Effector memory CD4-positive, alpha-beta T cell (primary cell): ENCODE data around the gene MAGI3.

Experiments used
- DNase-seq, 3 donors: peaks; one replicate each; pipeline ENCODE4 v3.0.0-alpha.2; 2020
- H3K27ac ChIP-seq: 2 replicates; pipeline ENCODE4 v1.7.0; 2013; ENCODE audit warnings: mild to moderate bottlenecking, low read length, moderate library complexity; ENCODE audit not compliant: insufficient read depth, poor library complexity, severe bottlenecking
- H3K27me3 ChIP-seq: replicated peaks from 2 replicates; pipeline ENCODE4 v1.7.0; 2013; ENCODE audit warnings: mild to moderate bottlenecking, low read length; ENCODE audit not compliant: insufficient read depth, control insufficient read depth, poor library complexity, severe bottlenecking
- H3K36me3 ChIP-seq: 2 replicates; pipeline ENCODE4 v1.7.0; 2013; ENCODE audit warnings: mild to moderate bottlenecking, low read length, moderate library complexity; ENCODE audit not compliant: control insufficient read depth, insufficient read depth
- H3K4me1 ChIP-seq: 2 replicates; pipeline ENCODE4 v1.7.0; 2013; ENCODE audit warnings: low read length, mild to moderate bottlenecking; ENCODE audit not compliant: control insufficient read depth, insufficient read depth, poor library complexity, severe bottlenecking
- H3K4me3 ChIP-seq: 2 replicates; pipeline ENCODE4 v1.7.0; 2013; ENCODE audit warnings: low read length, low read depth, mild to moderate bottlenecking; ENCODE audit not compliant: insufficient read depth, poor library complexity, severe bottlenecking
- H3K9me3 ChIP-seq: 2 replicates; pipeline ENCODE4 v1.7.0; 2013; ENCODE audit warnings: mild to moderate bottlenecking, low read length, moderate library complexity; ENCODE audit not compliant: control insufficient read depth

MAGI3 gene

GRCh38 chr1:113388017-113388620 is 2.2 kb upstream of the MAGI3 start:
- peaks cover 5% of the 10 kb centered on the region for H3K4me1 ChIP-seq
- H3K27ac ChIP-seq, result no peak overlapping the region
- H3K4me3 ChIP-seq, result no peak overlapping the region
- no peaks in the 10 kb centered on the region for H3K36me3 ChIP-seq
- DNase-seq, result no peak
- no peaks in the 10 kb centered on the region for H3K9me3 ChIP-seq
- H3K27me3 ChIP-seq, result no peaks in the 10 kb centered on the region

DNA sequence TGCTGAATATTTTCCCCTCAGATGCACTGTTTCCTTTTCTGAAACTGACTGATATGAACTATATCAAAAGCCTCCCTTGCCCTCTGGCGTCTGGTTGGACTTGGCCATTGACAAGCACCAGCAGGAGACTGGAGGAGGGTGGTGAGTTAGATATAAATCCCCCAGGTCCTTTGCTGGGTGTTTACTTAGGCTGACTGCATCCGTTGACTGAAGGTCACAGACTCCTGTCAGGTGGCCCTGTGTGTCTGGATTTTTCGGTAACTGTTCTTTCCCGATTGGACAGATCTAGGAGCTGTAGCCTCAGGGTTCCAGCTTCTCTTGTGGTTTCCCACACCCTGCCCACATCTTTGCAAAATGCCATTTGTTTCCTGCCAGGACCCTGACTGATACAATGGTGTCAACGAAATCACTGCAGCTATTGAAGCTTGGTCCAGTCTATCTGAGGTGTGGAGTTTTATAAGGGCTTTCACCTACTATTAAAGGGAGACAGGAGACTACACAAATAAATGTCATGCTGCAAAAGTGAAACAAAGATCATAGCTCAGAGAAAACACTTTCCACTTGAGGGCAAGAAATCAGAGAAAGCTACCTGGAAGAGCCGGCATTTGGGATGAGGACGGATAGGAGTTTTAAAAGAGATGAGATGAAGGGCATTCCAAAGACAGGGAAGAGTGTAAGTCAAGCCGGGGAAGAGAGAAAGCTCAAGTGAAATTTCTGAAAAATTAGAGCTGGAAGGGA is 1.5 kb upstream of the MAGI3 start:
- Histone ChIP-seq H3K36me3 (no peaks in the 10 kb centered on the region), H3K4me3 (peak overlapping the region; percentile 75), H3K27ac (no peak overlapping the region), H3K4me1 (peaks cover 5% of the 10 kb centered on the region), H3K9me3 (no peaks in the 10 kb centered on the region), H3K27me3 (no peaks in the 10 kb centered on the region)
- DNase-seq, result no peak

DNA sequence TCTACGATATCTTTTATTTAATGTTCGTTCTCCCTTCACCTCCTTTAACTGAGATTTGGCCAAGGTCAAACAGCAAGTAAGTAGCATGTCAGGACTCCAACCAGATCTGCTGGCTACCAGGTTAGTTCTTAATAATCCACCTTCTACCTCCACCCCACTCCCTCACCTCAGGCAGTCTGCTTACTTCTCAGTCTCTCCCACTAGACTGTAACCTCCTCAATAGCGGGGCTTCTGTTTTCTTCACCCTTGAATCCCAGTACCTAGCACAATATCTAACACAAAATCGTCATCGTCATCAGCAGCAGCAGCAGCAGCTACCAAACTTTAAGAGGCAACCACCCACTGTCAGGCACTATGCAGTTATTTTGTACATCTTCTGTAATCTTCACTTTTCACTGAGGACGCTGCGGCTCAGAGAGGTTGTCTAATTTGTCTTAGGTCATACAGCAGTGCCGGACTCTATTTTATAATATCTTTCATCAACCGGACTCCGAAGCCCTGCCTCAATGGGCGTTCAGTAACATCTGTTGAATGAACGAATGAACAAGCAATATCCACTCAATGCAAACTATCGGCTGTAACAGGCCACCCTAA is 859 bp upstream of the MAGI3 start:
- peak overlapping the region; percentile 60 for H3K27ac ChIP-seq
- H3K4me3 ChIP-seq, result peak overlapping the region; percentile 75
- no peaks in the 10 kb centered on the region for H3K9me3 ChIP-seq
- DNase-seq, result no peak
- H3K4me1 ChIP-seq, result peaks cover 5% of the 10 kb centered on the region
- H3K27me3 ChIP-seq, result no peaks in the 10 kb centered on the region
- no peaks in the 10 kb centered on the region for H3K36me3 ChIP-seq

- DNase-seq, result peak; percentile 11 to 31 (median 22)
Measured at GRCh38 chr1:113390871-113391648, 745 bp downstream of the MAGI3 start.

GRCh38 chr1:113391649-113392271 is 1.4 kb downstream of the MAGI3 start:
- Histone ChIP-seq H3K4me1 (peaks cover 5% of the 10 kb centered on the region), H3K9me3 (no peaks in the 10 kb centered on the region), H3K27ac (peak overlapping the region; percentile 47), H3K4me3 (peak overlapping the region; percentile 75), H3K27me3 (no peaks in the 10 kb centered on the region), H3K36me3 (no peaks in the 10 kb centered on the region)
- no peak for DNase-seq

More at GRCh38 chr1:113390871-113391648, 745 bp downstream of the MAGI3 start:
- H3K27me3 ChIP-seq, result no peaks in the 10 kb centered on the region
- H3K9me3 ChIP-seq, result no peaks in the 10 kb centered on the region
- peak overlapping the region; percentile 75 for H3K4me3 ChIP-seq
- H3K27ac ChIP-seq, result peak overlapping the region; percentile 60
- peaks cover 5% of the 10 kb centered on the region for H3K4me1 ChIP-seq
- no peaks in the 10 kb centered on the region for H3K36me3 ChIP-seq

GRCh38 chr1:113392541-113393128 is 2.3 kb downstream of the MAGI3 start:
- Histone ChIP-seq H3K27me3 (no peaks in the 10 kb centered on the region), H3K36me3 (no peaks in the 10 kb centered on the region), H3K27ac (no peak overlapping the region), H3K4me3 (no peak overlapping the region), H3K9me3 (no peaks in the 10 kb centered on the region), H3K4me1 (peaks cover 5% of the 10 kb centered on the region)
- DNase-seq, result no peak

DNA sequence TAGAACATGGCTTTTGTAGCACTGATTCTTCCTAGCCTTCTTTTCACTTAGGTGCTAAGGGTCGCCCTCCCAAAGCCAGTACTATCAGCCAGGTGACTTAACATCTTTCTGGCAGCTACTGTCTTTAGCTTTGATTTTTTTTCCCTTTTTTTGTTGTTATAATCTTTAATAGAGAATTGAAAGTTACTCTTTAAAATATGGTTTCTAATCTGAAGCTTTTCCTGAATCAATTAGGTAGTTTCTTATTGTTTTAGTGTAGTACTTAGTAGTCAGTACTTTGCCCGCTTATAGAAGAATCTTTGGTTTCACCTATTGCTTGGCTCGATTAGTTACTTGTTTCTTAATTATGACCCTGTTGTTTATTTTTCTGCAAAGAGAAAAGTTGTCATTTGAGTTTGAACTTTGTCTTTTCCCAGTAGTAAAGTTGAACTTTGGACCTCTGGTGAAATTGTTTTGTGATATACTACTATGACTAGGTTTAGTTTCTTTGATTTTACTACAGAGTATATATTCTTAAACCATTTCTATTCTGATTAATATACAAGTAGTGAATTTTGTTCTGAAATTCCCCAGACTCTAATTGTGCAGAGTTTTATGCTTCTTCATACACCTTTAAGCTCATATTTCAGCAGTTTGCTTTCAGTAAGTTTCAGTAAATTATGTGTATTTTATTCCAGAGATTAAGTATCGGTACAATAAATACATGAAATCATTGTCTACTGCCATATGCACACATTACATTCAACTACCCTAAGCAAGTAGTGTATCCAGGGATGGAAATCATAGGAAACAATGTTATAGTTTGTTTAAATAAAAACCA is 3.9 kb downstream of the MAGI3 start:
- Histone ChIP-seq H3K4me1 (no peaks in the 10 kb centered on the region), H3K36me3 (no peaks in the 10 kb centered on the region), H3K4me3 (no peak overlapping the region), H3K27me3 (no peaks in the 10 kb centered on the region), H3K9me3 (no peaks in the 10 kb centered on the region), H3K27ac (no peak overlapping the region)
- no peak for DNase-seq

DNA sequence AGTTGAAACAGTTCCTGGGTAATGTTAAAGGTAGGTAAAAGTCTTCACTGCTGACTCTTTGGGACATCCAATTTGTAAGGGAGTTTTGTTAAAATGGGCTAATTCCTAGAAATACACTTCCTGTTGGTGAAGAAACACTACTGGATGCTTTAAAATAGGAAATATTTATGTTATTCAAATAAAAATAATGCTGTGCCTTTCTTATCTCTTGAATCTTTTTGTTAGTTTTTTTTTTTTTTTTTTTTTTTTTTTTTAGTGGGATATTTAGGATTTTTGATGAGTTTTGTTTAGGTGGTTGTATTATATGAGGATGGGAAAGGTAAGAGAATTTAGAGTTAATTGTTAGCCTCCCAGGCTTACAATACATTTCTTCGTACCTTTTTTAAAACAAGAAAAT is 4.5 kb downstream of the MAGI3 start:
- H3K4me1 ChIP-seq, result no peaks in the 10 kb centered on the region
- no peaks in the 10 kb centered on the region for H3K36me3 ChIP-seq
- no peak overlapping the region for H3K27ac ChIP-seq
- H3K4me3 ChIP-seq, result no peak overlapping the region
- H3K9me3 ChIP-seq, result no peaks in the 10 kb centered on the region
- DNase-seq, result no peak
- H3K27me3 ChIP-seq, result no peaks in the 10 kb centered on the region

- Histone ChIP-seq H3K9me3 (no peaks in the 10 kb centered on the region), H3K4me3 (no peak overlapping the region), H3K36me3 (no peaks in the 10 kb centered on the region), H3K27me3 (no peaks in the 10 kb centered on the region), H3K27ac (no peak overlapping the region), H3K4me1 (no peaks in the 10 kb centered on the region)
- DNase-seq, result no peak
Measured at GRCh38 chr1:113396102-113396501, 5.8 kb downstream of the MAGI3 start.
